H1 (cell line): Measurements from ENCODE around the gene MYOCD.

Experiments used
- ATF2 ChIP-seq: IDR thresholded peaks from 2 replicates; pipeline ENCODE4 v1.6.1; 2012; ENCODE audit warnings: low read length, inconsistent platforms
- CEBPB ChIP-seq: IDR thresholded peaks from 2 replicates; pipeline ENCODE4 v1.6.1; 2012; ENCODE audit warnings: low read depth, low read length
- CHD1 ChIP-seq: IDR thresholded peaks from 2 replicates; pipeline ENCODE4 v1.6.1; 2012; ENCODE audit warnings: low read depth, low read length, improper control_type of control experiment
- CHD2 ChIP-seq: IDR thresholded peaks from 2 replicates; pipeline ENCODE4 v1.6.1; 2012; ENCODE audit warnings: low read length, improper control_type of control experiment
- CTCF ChIP-seq, 3 experiments: IDR thresholded peaks; 1 replicate in 2 of 3; 2 replicates in 1 of 3; pipeline versions ENCODE4 v1.5.1 to v1.6.1; 2011; ENCODE audit warnings: low read length in 3 of 3, mild to moderate bottlenecking in 3 of 3, inconsistent platforms in 2 of 3, low read depth in 1 of 3, moderate library complexity in 1 of 3; ENCODE audit not compliant: insufficient read depth in 1 of 3; ENCODE audit errors: control extremely low read depth in 1 of 3
- GTF2F1 ChIP-seq: IDR thresholded peaks from 2 replicates; pipeline ENCODE4 v1.6.1; 2012; ENCODE audit warnings: low read depth, low read length, improper control_type of control experiment, borderline replicate concordance
- HDAC6 ChIP-seq: IDR thresholded peaks from one replicate; pipeline ENCODE4 v1.7.1; 2012; ENCODE audit warnings: low read depth, mild to moderate bottlenecking, inconsistent platforms, low read length, moderate library complexity
- NANOG ChIP-seq: IDR thresholded peaks from 2 replicates; pipeline ENCODE4 v1.6.1; 2011; ENCODE audit warnings: low read length, low read depth, mild to moderate bottlenecking, inconsistent platforms; ENCODE audit not compliant: insufficient read depth, poor library complexity, severe bottlenecking
- NRF1 ChIP-seq: IDR thresholded peaks from 2 replicates; pipeline ENCODE4 v1.6.1; 2011; ENCODE audit warnings: mild to moderate bottlenecking, low read depth, low read length, improper control_type of control experiment
- PHF8 ChIP-seq: fragments of 200-600 bp; sonication (generic); conservative IDR thresholded peaks from 2 replicates; pipeline ENCODE4 v1.7.1; 2012; ENCODE audit warnings: low read depth, mild to moderate bottlenecking, inconsistent platforms, low read length, moderate library complexity
- POLR2A ChIP-seq, 2 experiments: IDR thresholded peaks; 1 replicate in 1 of 2; 2 replicates in 1 of 2; pipeline ENCODE4 v1.6.1; 2011; ENCODE audit warnings: low read depth in 2 of 2, low read length in 2 of 2, mild to moderate bottlenecking in 2 of 2; ENCODE audit errors: control extremely low read depth in 1 of 2
- RAD21 ChIP-seq, 2 experiments: IDR thresholded peaks in 1 of 2; conservative IDR thresholded peaks in 1 of 2; 2 replicates each; pipeline ENCODE4 v1.6.1; 2011; ENCODE audit warnings: low read depth in 2 of 2, low read length in 2 of 2, improper control_type of control experiment in 1 of 2, inconsistent platforms in 1 of 2, mild to moderate bottlenecking in 1 of 2, moderate library complexity in 1 of 2
- RXRA ChIP-seq: IDR thresholded peaks from 2 replicates; pipeline ENCODE4 v1.6.1; 2011; ENCODE audit warnings: low read depth, mild to moderate bottlenecking, low read length, moderate library complexity; ENCODE audit not compliant: insufficient read depth
- ZNF274 ChIP-seq: IDR thresholded peaks from 2 replicates; pipeline ENCODE4 v1.7.0; 2012; ENCODE audit warnings: low read length, borderline replicate concordance; ENCODE audit errors: extremely low read depth

- TF ChIP-seq CTCF (IDR thresholded peaks at IDR 0.05; ENCODE audit: control extremely low read depth in 1 of 3, insufficient read depth in 1 of 3, low read depth in 1 of 3, low read length in 3 of 3) (no peak), CHD1 (no peak), NRF1 (no peak), GTF2F1 (no peak), RXRA (no peak), RAD21 (IDR thresholded peaks at IDR 0.05 in 1 of 2, conservative IDR thresholded peaks at IDR 0.05 in 1 of 2; ENCODE audit: low read depth in 2 of 2, low read length in 2 of 2) (no peak), POLR2A (IDR thresholded peaks at IDR 0.05; ENCODE audit: control extremely low read depth in 1 of 2, low read depth in 2 of 2, low read length in 2 of 2) (no peak), HDAC6 (no peak), NANOG (no peak), CHD2 (no peak), PHF8 (no peak), ATF2 (no peak), ZNF274 (no peak), CEBPB (no peak)
These were observed 79.8 kb downstream of the MYOCD start for GRCh38 chr17:12745486-12745885.
